Tibial nerve (tissue), 4 donors: ENCODE results near the gene CDH4.

Experiments used
- EP300 ChIP-seq, 2 donors: sonication (generic); formaldehyde crosslinking; IDR thresholded peaks; one replicate each; pipeline ENCODE4 v1.6.1; 2017; ENCODE audit warnings: antibody characterized with exemption in 2 of 2, mild to moderate bottlenecking in 1 of 2
- POLR2A ChIP-seq, 2 donors: fragments of 450-650 bp; IDR thresholded peaks; one replicate each; pipeline ENCODE4 v1.6.1; 2017; ENCODE audit warnings: antibody characterized with exemption in 2 of 2, mild to moderate bottlenecking in 2 of 2, moderate library complexity in 2 of 2
- TF ChIP-seq, protein P1 (sequence below), 5 experiments: fragments of 200-600 bp in 3 of 5; fragments of 450-650 bp in 2 of 5; sonication (generic) in 3 of 5; IDR thresholded peaks; one replicate each; pipeline ENCODE4 v1.5.1; 2016 to 2019; ENCODE audit warnings: antibody characterized with exemption in 5 of 5, mild to moderate bottlenecking in 3 of 5, moderate library complexity in 2 of 5

DNA sequence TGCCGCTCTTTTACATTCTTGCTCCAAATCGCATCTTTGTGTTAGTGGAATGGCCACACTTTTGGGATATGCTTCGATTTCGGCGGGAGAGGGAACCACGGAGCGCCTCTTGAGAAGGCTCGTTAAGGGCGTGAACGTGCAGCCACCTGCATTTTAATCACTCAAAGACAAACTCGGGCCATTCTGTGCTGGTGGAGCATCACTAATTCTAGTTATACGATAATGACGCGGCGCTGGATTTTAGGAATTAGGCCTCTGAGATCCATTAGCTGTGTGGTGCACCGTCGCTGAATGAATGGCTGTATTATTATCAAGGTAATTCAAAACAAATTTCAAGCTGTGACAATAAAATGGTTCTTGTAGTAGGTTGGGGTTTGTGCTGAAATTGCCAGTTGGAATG, 305.6 kb downstream of the CDH4 start:
- TF ChIP-seq, protein P1, sequence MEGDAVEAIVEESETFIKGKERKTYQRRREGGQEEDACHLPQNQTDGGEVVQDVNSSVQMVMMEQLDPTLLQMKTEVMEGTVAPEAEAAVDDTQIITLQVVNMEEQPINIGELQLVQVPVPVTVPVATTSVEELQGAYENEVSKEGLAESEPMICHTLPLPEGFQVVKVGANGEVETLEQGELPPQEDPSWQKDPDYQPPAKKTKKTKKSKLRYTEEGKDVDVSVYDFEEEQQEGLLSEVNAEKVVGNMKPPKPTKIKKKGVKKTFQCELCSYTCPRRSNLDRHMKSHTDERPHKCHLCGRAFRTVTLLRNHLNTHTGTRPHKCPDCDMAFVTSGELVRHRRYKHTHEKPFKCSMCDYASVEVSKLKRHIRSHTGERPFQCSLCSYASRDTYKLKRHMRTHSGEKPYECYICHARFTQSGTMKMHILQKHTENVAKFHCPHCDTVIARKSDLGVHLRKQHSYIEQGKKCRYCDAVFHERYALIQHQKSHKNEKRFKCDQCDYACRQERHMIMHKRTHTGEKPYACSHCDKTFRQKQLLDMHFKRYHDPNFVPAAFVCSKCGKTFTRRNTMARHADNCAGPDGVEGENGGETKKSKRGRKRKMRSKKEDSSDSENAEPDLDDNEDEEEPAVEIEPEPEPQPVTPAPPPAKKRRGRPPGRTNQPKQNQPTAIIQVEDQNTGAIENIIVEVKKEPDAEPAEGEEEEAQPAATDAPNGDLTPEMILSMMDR (IDR thresholded peaks at IDR 0.05), result no peak
- TF ChIP-seq POLR2A (IDR thresholded peaks at IDR 0.05), result no peak
- no peak for TF ChIP-seq EP300 (IDR thresholded peaks at IDR 0.05)
